HCT116 (cell line): ENCODE data around the gene PAX2. TPM values are rescaled to one million over a fixed set of nuclear protein-coding genes. Genes with fewer than 3 reads are reported as not detected.

Source experiments
- ATAC-seq: fragments of 200-7000 bp; cut with Tn5 transposase; 2 replicates; pipeline ENCODE4 v1.9.1; 2020; ENCODE audit warnings: mild to moderate bottlenecking, moderate library complexity
- BruUV-seq: library from RNA; stranded (reverse); fragments of 400-500 nt; replicated peaks from 2 replicates; lab custom pipeline; 2021; lab: Mats Ljungman, UMichigan
- CTCF ChIA-PET: fragments of 300-600 bp; sonication (Branson Sonifier 250); formaldehyde crosslinking; loops from one replicate; lab custom pipeline; 2021; ENCODE audit warnings: antibody characterized with exemption; lab: Charles Lee
- POLR2A ChIA-PET: fragments of 300-600, 350-600 bp; sonication (Branson Sonifier 250); formaldehyde crosslinking; loops from one replicate; lab custom pipeline; 2021; ENCODE audit warnings: antibody characterized with exemption; lab: Charles Lee
- RAD21 ChIA-PET, 2 experiments: fragments of 300-600 bp; sonication (Branson Sonifier 250); formaldehyde crosslinking; loops; one replicate each; lab custom pipeline; 2023; ENCODE audit warnings: low total read pairs in 2 of 2; ENCODE audit not compliant: uncharacterized antibody in 2 of 2, unreplicated experiment in 2 of 2, low non-redundant PET in 1 of 2; lab: Charles Lee
- DNase-seq: peaks from one replicate; pipeline ENCODE4 v3.0.0-alpha.2; 2010; ENCODE audit warnings: low read depth, low spot score
- H2AFZ ChIP-seq: fragments of 200-600 bp; shearing (Covaris generic), sonication (generic); 2 replicates; pipeline ENCODE4 v1.6.1; 2017; ENCODE audit warnings: low read depth, mixed run types, mixed read lengths, antibody characterized with exemption, low read length; ENCODE audit not compliant: poor library complexity, severe bottlenecking
- H3K27ac ChIP-seq: 2 replicates; pipeline ENCODE4 v1.5.1; 2012; ENCODE audit warnings: low read depth, low read length
- H3K27me3 ChIP-seq: fragments of 200-600 bp; sonication (generic); 2 replicates; pipeline ENCODE4 v1.6.1; 2016; ENCODE audit warnings: mixed run types, low read length, mixed read lengths; ENCODE audit not compliant: insufficient read depth
- H3K36me3 ChIP-seq, 2 experiments: fragments of 200-500 bp in 1 of 2; fragments of 200-600 bp in 1 of 2; sonication (Bioruptor generic) in 1 of 2; sonication (generic) in 1 of 2; 2 replicates each; pipeline versions ENCODE4 v1.5.1 to v1.6.1; 2014 to 2016; ENCODE audit warnings: low read length in 2 of 2, inconsistent platforms in 1 of 2, mixed read lengths in 1 of 2, mixed run types in 1 of 2; ENCODE audit not compliant: insufficient read depth in 2 of 2, control insufficient read depth in 1 of 2
- H3K4me1 ChIP-seq, 2 experiments: fragments of 200-600 bp in 1 of 2; sonication (generic) in 1 of 2; 2 replicates each; pipeline versions ENCODE4 v1.5.1 to v1.6.1; 2012 to 2017; ENCODE audit warnings: low read length in 2 of 2, inconsistent platforms in 1 of 2, mild to moderate bottlenecking in 1 of 2, mixed read lengths in 1 of 2, mixed run types in 1 of 2, moderate library complexity in 1 of 2; ENCODE audit not compliant: insufficient read depth in 2 of 2, control insufficient read depth in 1 of 2
- H3K4me2 ChIP-seq: fragments of 200-600 bp; sonication (generic); 2 replicates; pipeline ENCODE4 v1.6.1; 2017; ENCODE audit warnings: mixed run types, low read length, mixed read lengths
- H3K4me3 ChIP-seq, 2 experiments: fragments of 200-600 bp in 1 of 2; sonication (generic) in 1 of 2; replicated peaks in 1 of 2; 2 replicates each; pipeline ENCODE4 v1.5.1; 2011 to 2016; ENCODE audit warnings: low read length in 2 of 2, control low read depth in 1 of 2, low read depth in 1 of 2, mild to moderate bottlenecking in 1 of 2, mixed read lengths in 1 of 2, mixed run types in 1 of 2
- H3K79me2 ChIP-seq: fragments of 200-600 bp; sonication (generic); 2 replicates; pipeline ENCODE4 v1.6.1; 2017; ENCODE audit warnings: mild to moderate bottlenecking, mixed run types, low read length, moderate library complexity, mixed read lengths; ENCODE audit not compliant: insufficient read depth
- H3K9ac ChIP-seq: fragments of 200-600 bp; sonication (generic); 2 replicates; pipeline ENCODE4 v1.6.1; 2016; ENCODE audit warnings: low read length, mixed read lengths
- H3K9me2 ChIP-seq: fragments of 200-600 bp; sonication (generic), shearing (Covaris generic); 2 replicates; pipeline ENCODE4 v1.6.1; 2017; ENCODE audit warnings: mixed run types, mild to moderate bottlenecking, moderate library complexity; ENCODE audit not compliant: insufficient read depth
- H3K9me3 ChIP-seq, 2 experiments: fragments of 200-500 bp in 1 of 2; fragments of 200-600 bp in 1 of 2; sonication (Bioruptor generic) in 1 of 2; sonication (generic) in 1 of 2; 2 replicates each; pipeline ENCODE4 v1.6.1; 2014 to 2017; ENCODE audit warnings: low read length in 2 of 2, mixed read lengths in 2 of 2, inconsistent platforms in 1 of 2, low read depth in 1 of 2, mild to moderate bottlenecking in 1 of 2, mixed run types in 1 of 2, moderate library complexity in 1 of 2; ENCODE audit not compliant: control insufficient read depth in 1 of 2, insufficient read depth in 1 of 2
- H4K20me1 ChIP-seq: fragments of 200-600 bp; sonication (generic), shearing (Covaris generic); 2 replicates; pipeline ENCODE4 v1.6.1; 2017; ENCODE audit warnings: mixed run types, mild to moderate bottlenecking, moderate library complexity; ENCODE audit not compliant: insufficient read depth
- CEBPB ChIP-seq: IDR thresholded peaks from 2 replicates; pipeline ENCODE4 v1.6.1; 2012; ENCODE audit warnings: low read depth
- CTCF ChIP-seq, 3 experiments: fragments of 200-600 bp in 1 of 3; sonication (generic) in 1 of 3; IDR thresholded peaks in 2 of 3; conservative IDR thresholded peaks in 1 of 3; 2 replicates each; pipeline ENCODE4 v1.5.1; 2012 to 2017; ENCODE audit warnings: low read depth in 2 of 3, low read length in 2 of 3, antibody characterized with exemption in 1 of 3, borderline replicate concordance in 1 of 3, control low read depth in 1 of 3, mild to moderate bottlenecking in 1 of 3, mixed read lengths in 1 of 3, mixed run types in 1 of 3, moderate library complexity in 1 of 3; ENCODE audit not compliant: insufficient read depth in 1 of 3
- JUND ChIP-seq: IDR thresholded peaks from 2 replicates; pipeline ENCODE4 v1.6.1; 2012
- SIN3A ChIP-seq: IDR thresholded peaks from 2 replicates; pipeline ENCODE4 v1.6.1; 2012; ENCODE audit warnings: low read depth
- intact Hi-C: fragments of 100-400 bp; cut with micrococcal nuclease; formaldehyde crosslinking; loops from 2 replicates; pipeline ENCODE4 v1.10.0; 2022
- total RNA-seq: library from RNA; stranded (reverse); gene quantifications from one replicate; pipeline ENCODE4 v1.2.1, GENCODE V29; 2021; ENCODE audit not compliant: unreplicated experiment
- TF ChIP-seq, protein P1 (sequence below): IDR thresholded peaks from 2 replicates; pipeline ENCODE4 v1.6.1; 2011; ENCODE audit warnings: mild to moderate bottlenecking, low read length, moderate library complexity; ENCODE audit not compliant: insufficient replicate concordance; ENCODE audit errors: extremely low read depth

Gene PAX2
- total RNA-seq, 1 experiment from 2014 or later = 5.0 TPM

GRCh38 chr10:100723180-100723579, 22.2 kb upstream of the PAX2 start:
- Histone ChIP-seq H2AFZ (no peak overlapping the region), H3K27ac (no peak overlapping the region), H3K4me2 (no peak overlapping the region), H3K27me3 (no peaks in the 10 kb centered on the region), H3K36me3 (no peaks in the 10 kb centered on the region), H3K79me2 (no peaks in the 10 kb centered on the region), H3K4me1 (peaks cover 2 to 5% of the 10 kb centered on the region in 2 experiments), H4K20me1 (no peaks in the 10 kb centered on the region), H3K9me3 (no peaks in the 10 kb centered on the region), H3K9me2 (no peaks in the 10 kb centered on the region), H3K9ac (no peak overlapping the region), H3K4me3 (no peak overlapping the region)
- CTCF ChIA-PET = no interaction called here
- POLR2A ChIA-PET = no interaction called here
- ATAC-seq = no peak
- no peak for TF ChIP-seq JUND
- intact Hi-C loops = no loop called here
- BruUV-seq = no TSS peak
- RAD21 ChIA-PET = no interaction called here
- no peak for DNase-seq

DNA sequence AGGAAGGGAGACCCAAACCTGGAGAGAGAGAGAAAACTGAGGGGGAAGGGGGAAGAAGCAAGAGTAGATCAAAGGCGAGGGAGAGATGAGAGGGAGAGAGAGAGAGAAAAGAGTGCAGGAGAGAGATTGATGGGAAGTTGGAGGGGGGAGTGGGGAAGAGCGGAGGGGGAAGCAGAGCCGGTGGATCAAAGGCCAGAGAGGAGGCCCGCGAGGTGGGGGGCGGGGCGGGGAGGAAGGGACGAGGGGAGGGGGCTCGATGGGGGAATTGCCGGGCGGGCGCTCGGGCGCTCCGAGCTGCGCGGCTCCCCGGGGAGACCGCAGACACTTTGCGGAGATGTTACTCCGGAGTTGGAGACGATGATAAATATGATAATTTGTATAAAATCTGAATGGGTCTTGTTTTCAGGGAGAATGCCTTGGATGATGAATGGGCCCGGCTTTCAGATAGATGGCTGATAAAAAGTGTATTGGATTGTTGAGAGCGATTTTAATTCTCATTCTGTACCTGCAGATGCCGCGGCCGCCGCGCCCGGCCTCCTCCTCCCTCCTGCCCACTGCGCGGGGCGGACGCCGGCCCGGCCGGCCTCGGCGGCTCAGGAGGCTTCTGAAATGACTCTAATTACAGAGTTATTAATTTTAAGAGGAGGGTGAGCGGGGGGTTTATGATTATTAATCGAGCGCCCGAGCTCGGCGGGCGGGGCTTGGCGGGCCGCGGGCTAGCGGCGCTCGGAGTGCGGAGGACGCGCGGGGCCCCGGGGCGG, 21.4 kb upstream of the PAX2 start:
- no peaks in the 10 kb centered on the region for H3K9me3 ChIP-seq
- ATAC-seq = no peak
- no TSS peak for BruUV-seq
- RAD21 ChIA-PET = no interaction called here
- H3K27ac ChIP-seq = no peak overlapping the region
- no peak overlapping the region for H3K4me3 ChIP-seq
- POLR2A ChIA-PET = no interaction called here
- H4K20me1 ChIP-seq = no peaks in the 10 kb centered on the region
- CTCF ChIA-PET = no interaction called here
- H3K4me2 ChIP-seq = no peak overlapping the region
- no peaks in the 10 kb centered on the region for H3K27me3 ChIP-seq
- H3K9ac ChIP-seq = no peak overlapping the region
- DNase-seq = no peak
- H2AFZ ChIP-seq = no peak overlapping the region
- intact Hi-C loops = no loop called here
- no peak for TF ChIP-seq SIN3A
- TF ChIP-seq CTCF (IDR thresholded peaks at IDR 0.05 in 2 of 3, conservative IDR thresholded peaks at IDR 0.05 in 1 of 3; ENCODE audit: borderline replicate concordance in 1 of 3, insufficient read depth in 1 of 3, low read depth in 2 of 3, low read length in 2 of 3) = no peak
- TF ChIP-seq, protein P1, sequence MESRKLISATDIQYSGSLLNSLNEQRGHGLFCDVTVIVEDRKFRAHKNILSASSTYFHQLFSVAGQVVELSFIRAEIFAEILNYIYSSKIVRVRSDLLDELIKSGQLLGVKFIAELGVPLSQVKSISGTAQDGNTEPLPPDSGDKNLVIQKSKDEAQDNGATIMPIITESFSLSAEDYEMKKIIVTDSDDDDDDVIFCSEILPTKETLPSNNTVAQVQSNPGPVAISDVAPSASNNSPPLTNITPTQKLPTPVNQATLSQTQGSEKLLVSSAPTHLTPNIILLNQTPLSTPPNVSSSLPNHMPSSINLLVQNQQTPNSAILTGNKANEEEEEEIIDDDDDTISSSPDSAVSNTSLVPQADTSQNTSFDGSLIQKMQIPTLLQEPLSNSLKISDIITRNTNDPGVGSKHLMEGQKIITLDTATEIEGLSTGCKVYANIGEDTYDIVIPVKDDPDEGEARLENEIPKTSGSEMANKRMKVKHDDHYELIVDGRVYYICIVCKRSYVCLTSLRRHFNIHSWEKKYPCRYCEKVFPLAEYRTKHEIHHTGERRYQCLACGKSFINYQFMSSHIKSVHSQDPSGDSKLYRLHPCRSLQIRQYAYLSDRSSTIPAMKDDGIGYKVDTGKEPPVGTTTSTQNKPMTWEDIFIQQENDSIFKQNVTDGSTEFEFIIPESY = no peak
- TF ChIP-seq CEBPB = no peak
- no peaks in the 10 kb centered on the region for H3K36me3 ChIP-seq
- H3K4me1 ChIP-seq = peaks cover 10 to 11% of the 10 kb centered on the region in 2 experiments
- H3K79me2 ChIP-seq = no peaks in the 10 kb centered on the region
- no peaks in the 10 kb centered on the region for H3K9me2 ChIP-seq
